KBM-7 (cell line): ENCODE data around the gene JAGN1.
"Not testable (repeated sequence)": the region's sequence is repeated elsewhere in the genome, so short reads cannot be mapped to it uniquely, and the experiment has no call there.

Experiments
- DNase-seq: peaks from one replicate; pipeline ENCODE4 v3.0.0-alpha.2; 2015
- in situ Hi-C: fragments of 300-500 bp; cut with MboI; formaldehyde crosslinking; loops from 2 replicates; pipeline ENCODE4 v1.14.3; 2020; ENCODE audit warnings: low sequenced_read_pairs, low pct_unique_long_range_greater_than_20kb, mixed read lengths

JAGN1 gene

GRCh38 chr3:9864200-9864927 is 26.0 kb upstream of the JAGN1 start:
- in situ Hi-C loops: no loop called here
- peak; percentile 51 for DNase-seq

- in situ Hi-C loops, DNase-seq: not testable (repeated sequence)
These were observed 25.2 kb upstream of the JAGN1 start for GRCh38 chr3:9865125-9865637.

- no peak for DNase-seq
- in situ Hi-C loops: no loop called here
These were observed 23.8 kb upstream of the JAGN1 start for GRCh38 chr3:9866639-9867038.

- no peak for DNase-seq
- in situ Hi-C loops: no loop called here
These were observed 23.3 kb upstream of the JAGN1 start for GRCh38 chr3:9867106-9867505.

GRCh38 chr3:9869955-9870354 is 20.5 kb upstream of the JAGN1 start:
- no peak for DNase-seq
- in situ Hi-C loops: no loop called here

- DNase-seq: no peak
- in situ Hi-C loops: no loop called here
These were observed 19.4 kb upstream of the JAGN1 start for GRCh38 chr3:9870978-9871377.

GRCh38 chr3:9872067-9872466 is 18.3 kb upstream of the JAGN1 start:
- DNase-seq, in situ Hi-C loops: not testable (repeated sequence)

GRCh38 chr3:9875448-9875847 is 15.0 kb upstream of the JAGN1 start:
- DNase-seq: no peak

GRCh38 chr3:9876255-9876654 is 14.2 kb upstream of the JAGN1 start:
- DNase-seq, in situ Hi-C loops: not testable (repeated sequence)

More at GRCh38 chr3:9875448-9875847, 15.0 kb upstream of the JAGN1 start:
- in situ Hi-C loops: no loop called here

GRCh38 chr3:9876991-9877390 is 13.4 kb upstream of the JAGN1 start:
- no peak for DNase-seq
- in situ Hi-C loops: no loop called here

GRCh38 chr3:9878700-9879099 is 11.7 kb upstream of the JAGN1 start:
- in situ Hi-C loops: no loop called here
- DNase-seq: no peak

- DNase-seq: no peak
These were observed 10.4 kb upstream of the JAGN1 start, which contains the start of gene CIDEC for GRCh38 chr3:9879830-9880549. Gene CIDEC, minus strand, starts transcription at chr3:9880253. Its CDS starts 1,767 bp downstream, at chr3:9878486.

GRCh38 chr3:9881441-9881840 is 9.0 kb upstream of the JAGN1 start:
- in situ Hi-C loops: no loop called here
- DNase-seq: no peak

More at GRCh38 chr3:9879830-9880549, 10.4 kb upstream of the JAGN1 start, which contains the start of gene CIDEC:
- in situ Hi-C loops: no loop called here

GRCh38 chr3:9883706-9884554 is 6.5 kb upstream of the JAGN1 start:
- DNase-seq: no peak
- in situ Hi-C loops: no loop called here

GRCh38 chr3:9884555-9885165 is 5.8 kb upstream of the JAGN1 start:
- no peak for DNase-seq

GRCh38 chr3:9886328-9886727 is 4.1 kb upstream of the JAGN1 start:
- in situ Hi-C loops: no loop called here
- DNase-seq: no peak

More at GRCh38 chr3:9884555-9885165, 5.8 kb upstream of the JAGN1 start:
- in situ Hi-C loops: no loop called here

GRCh38 chr3:9887480-9887879 is 2.9 kb upstream of the JAGN1 start:
- DNase-seq: peak; percentile 38
- in situ Hi-C loops: no loop called here

- in situ Hi-C loops: no loop called here
- no peak for DNase-seq
These were observed 1.9 kb upstream of the JAGN1 start for GRCh38 chr3:9888540-9888939.

GRCh38 chr3:9889405-9889804 is 1.0 kb upstream of the JAGN1 start:
- no peak for DNase-seq
- in situ Hi-C loops: no loop called here
